GM19438 (cell line): ENCODE measurements around the gene SLC45A1.
A peak's percentile ranks its signal among the peaks of the same experiment; 100 is the strongest.
"Not testable (repeated sequence)": the region's sequence is repeated elsewhere in the genome, so short reads cannot be mapped to it uniquely, and the experiment has no call there.

Experiments
- ATAC-seq: cut with Tn5 transposase; IDR thresholded peaks from one replicate; pipeline ENCODE4 v1.9.1; 2021; ENCODE audit warnings: low read depth; ENCODE audit not compliant: unreplicated experiment

Gene SLC45A1

DNA sequence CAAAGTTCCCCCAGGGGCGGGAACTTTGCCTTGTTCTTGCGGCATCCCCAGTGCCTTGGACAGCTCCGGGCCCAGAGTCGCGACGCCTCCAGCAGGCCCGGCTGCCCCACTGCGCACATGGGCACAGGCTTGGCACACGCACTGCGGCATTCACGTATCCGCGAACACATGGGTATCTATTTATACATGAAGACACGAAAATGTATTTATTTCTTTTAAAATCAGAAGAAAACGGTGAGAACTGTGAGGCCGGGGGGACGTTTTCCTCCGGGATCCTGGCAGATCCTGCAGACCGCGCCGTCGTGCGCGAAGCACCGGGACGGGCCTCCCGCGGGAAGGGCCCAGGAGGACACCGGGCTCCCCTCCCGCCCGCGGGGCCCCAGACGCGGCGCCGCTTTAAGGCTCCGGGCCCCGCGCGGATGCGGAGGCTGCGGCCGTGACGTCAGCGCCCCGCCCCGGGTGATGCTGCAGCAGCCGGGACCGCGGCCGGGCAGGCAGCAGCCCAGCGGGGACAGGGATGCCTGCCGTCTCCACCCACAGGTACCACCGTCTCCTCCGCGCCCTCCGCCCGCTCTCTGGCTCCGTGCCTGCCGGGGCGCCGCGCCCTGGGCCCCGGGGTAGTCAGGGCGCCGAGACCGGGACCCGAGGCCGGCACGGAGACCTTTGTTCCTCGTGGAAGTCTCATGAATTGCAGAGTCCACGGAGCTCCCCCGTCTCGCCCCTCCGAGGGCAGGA is at the start of gene SLC45A1:
Gene SLC45A1, plus strand, starts transcription at position 468 of the 735 bp plus-strand sequence. CDS start 6,216 bp downstream, outside the sequence.
- no peak for ATAC-seq

GRCh38 chr1:8273036-8273435 is 44.9 kb upstream of the SLC45A1 start:
- ATAC-seq = no peak

DNA sequence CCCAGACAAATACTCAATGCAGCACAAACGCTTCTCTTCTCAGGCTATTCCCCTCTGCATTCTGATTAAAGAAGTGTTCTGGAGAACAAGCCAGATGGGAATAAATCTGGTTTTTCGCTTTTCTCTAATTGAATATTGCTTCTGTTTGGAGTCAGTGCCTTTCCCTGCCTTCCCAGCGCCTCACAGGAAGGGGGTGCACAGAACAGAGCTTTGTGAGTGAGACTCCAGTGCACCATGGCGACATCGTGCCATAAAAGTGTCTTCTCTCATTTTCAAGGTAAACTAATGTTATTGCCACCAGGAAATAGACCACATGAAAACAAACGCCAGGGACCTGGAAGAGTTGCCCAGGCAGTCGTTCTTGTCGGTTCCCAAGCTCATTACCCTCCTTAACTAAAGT is 43.6 kb upstream of the SLC45A1 start:
- ATAC-seq = no peak

DNA sequence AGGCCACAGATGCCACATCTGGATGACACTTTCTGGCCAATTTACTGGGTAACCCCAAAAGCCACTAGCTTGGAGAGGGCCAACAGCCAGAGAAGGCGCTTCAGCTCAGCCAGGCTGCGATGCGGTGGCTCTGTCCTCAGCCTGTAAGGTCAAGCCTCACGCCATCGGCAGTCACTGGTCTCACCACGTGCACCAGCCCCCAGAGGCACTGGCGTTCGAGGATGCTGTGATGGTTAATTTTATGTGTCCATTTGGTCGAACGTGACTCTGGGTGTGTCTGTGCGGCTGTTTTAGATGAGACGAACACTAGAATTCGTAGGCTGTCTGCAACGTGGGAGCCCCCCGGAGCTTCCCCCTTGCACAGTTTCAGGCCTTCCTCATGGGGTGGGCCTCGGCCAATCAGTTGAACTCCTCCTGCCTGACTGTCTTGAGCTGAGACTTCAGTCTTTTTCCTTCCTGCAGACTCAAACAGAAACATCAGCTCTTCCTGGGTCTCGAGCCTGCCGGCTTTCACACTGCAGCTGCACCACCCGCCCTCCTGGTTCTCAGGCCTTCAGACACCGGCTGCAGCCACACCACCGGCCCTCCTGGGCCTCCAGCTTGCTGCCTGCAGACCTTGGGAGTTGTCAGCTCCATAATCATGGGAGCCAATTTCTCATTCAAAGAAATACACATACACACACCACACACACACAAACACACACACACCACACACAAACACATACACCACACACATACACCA is 41.6 kb upstream of the SLC45A1 start:
- no peak for ATAC-seq

DNA sequence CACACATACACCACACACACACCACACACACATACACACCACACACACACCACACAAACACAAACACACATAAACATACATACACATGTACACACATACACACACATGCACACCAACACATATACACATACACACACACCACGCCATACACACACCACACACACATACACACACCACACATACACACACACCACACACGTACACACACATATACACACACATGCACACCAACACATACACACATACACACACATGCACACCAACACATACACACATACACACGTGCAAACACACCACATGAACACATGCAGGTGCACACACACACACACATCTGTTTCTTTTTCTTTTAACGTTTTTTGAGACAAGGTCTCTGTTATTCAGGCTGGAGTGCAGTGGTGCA is 41.0 kb upstream of the SLC45A1 start:
- no peak for ATAC-seq

GRCh38 chr1:8278677-8279076 is 39.2 kb upstream of the SLC45A1 start:
- not testable (repeated sequence) for ATAC-seq

DNA sequence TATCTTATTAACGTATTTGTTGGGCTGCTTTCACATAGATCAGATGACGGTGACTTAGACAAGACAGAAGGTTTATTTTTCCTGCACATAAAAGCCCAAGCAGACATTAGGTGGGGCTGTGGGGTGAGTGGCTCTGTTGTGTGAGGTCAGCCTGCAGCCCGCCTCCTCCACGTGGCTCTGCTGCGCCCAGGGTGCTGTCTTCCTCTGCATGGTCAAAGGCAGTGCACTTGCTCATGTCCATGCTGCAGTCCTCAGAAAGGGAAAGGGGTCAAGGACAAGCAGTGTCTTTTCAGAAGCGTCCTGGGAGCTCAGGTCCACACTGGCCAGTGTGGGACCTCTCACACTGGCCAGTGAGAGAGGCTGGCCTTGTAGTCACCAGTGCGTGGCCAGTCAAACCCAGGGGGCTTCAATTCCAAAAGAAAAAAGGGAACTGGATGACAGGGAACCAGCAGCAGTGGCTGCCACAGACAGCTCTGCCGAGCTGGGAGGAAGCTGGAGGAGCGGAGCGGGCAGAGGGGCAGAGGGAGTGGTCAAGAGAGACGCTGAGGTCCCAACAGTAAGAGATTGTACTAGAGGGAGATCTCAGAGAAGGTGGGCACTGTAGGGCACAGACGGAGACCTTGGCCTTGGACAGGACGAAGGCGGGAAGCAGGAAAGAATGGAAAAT is 35.9 kb upstream of the SLC45A1 start:
- ATAC-seq = no peak

DNA sequence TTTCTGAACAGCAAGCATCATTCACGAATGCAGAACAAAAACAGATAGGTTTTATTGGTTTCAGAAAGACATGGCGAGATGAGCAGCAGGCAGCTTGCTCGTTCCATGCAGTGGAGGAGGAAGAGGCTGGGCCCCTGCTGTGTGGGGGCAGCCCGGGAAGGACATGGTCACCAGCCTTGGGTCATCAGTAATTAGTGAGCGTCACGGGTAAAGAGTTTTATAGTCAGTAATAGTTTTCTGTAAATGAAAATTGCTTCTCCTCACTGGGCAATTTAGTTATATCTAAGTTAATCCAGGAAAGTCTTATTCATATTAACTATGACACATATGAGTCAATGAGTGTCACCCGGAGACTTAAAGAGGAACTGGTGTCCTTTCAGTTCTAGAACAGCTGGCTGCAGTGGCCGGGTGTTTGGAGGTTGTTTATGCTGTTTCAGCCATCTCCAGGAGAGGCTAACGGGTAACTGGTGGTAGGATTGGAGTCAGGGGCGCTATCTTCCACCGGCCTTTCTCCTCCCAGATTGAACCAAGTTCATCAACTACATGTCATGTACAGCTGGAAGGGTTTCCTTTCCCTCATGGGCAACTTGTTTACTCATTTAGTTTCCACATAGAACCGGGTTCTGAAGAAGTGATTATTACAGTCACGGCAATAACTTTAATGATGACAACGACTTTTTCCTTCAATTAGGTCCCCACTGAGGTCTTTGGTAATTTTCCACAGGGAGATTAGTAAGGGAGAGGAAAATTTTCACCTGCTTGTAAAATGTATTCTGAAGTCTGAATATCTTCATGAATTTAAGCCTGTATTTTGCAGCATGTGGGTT is 34.6 kb upstream of the SLC45A1 start:
- ATAC-seq = peak; percentile 81

DNA sequence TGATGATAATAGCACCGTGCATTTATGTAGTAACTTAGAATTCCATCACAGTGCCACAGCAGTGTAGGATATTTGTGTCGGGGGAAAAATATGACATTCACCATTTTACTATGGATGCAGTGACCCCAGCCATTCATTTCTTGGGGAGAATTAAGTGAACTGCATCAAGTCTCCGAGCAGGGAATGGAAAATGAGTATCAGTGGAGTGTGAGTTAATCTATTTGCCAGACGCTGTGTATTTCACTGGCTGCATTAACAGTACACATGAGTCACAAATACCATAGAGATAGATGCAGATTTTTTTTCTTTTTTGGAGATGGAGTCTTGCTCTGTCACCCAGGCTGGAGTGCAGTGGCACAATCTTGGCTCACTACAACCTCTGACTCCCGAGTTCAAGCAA is 33.8 kb upstream of the SLC45A1 start:
- no peak for ATAC-seq

DNA sequence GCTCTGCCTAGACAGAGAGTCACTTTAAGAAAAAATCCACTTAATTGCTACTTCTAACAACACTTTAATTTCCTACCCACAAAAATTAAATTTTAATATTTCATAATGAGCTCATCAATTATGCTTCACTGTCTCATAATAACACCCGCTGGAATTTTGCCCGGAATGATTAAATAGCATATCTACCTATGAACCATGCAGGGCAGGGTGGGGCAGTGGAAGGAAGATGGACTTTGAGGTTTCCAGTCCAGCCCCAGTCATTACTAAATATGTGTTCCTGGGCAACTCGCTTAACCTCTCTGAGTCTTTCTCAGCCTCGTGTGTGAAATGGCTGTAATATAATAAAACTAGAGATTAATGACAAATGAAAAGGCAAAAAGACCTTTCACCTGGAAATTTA is 32.8 kb upstream of the SLC45A1 start:
- no peak for ATAC-seq

DNA sequence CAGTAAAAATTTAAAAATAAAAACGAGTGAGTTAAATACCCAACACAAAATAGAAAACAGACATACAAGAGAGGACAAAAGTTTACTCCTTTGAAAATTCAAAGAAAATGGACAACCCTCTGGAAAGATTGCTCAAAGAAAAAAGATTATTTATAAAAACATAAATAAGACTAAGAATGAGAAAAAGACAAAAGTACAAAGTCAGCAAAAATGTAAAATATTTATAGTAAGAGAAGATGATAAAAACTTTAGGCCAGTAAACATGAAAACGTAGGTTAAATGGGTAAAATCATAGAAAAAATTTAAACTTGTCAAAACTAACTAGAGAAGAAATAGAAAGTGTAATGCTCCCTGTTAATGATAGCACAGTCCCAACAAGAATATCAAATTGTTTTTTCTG is 31.9 kb upstream of the SLC45A1 start:
- no peak for ATAC-seq

- no peak for ATAC-seq
These were observed 24.8 kb upstream of the SLC45A1 start for GRCh38 chr1:8293118-8293517.

GRCh38 chr1:8293641-8294169 is 24.2 kb upstream of the SLC45A1 start:
- ATAC-seq = no peak

- no peak for ATAC-seq
These were observed 23.7 kb upstream of the SLC45A1 start for GRCh38 chr1:8294170-8294697.

DNA sequence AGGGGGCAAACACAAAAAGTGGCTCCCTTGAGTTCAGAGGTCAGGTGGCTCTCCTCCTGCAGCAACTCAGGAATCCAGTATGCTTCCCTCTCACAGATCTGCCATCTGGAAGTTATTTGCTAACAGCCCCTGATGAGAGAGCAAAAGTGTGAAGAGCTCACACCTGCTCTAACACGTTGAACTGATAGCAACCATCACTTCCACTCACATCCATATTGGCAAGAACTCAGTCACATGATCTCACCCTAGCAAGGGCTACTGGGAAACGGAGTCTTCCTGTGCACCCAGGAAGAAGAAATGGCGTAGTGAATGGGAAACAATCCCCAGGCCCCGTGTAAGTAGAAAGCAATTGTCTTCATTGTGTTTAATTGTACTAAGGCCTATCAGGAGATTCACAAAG is 20.7 kb upstream of the SLC45A1 start:
- no peak for ATAC-seq

GRCh38 chr1:8299963-8300362 is 18.0 kb upstream of the SLC45A1 start:
- no peak for ATAC-seq

GRCh38 chr1:8302081-8302956 is 15.6 kb upstream of the SLC45A1 start:
- no peak for ATAC-seq

DNA sequence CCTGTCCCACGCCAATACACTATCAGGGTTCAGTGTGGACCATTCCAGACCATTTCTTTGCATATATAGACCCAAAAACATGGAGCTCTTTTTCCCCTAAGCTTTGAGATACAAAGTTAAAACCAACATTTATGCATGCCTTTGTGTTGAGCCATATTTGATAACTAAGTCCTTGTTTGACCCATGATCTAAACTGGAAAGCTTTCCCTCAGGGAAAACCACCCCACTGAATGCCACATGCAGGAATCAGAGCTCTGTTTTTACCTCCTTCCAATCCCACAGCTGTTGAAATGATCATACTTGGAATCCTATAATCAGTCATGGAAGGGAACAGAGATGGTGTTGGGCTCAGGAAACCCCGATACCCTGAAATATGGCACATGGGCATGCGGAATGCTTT is 14.8 kb upstream of the SLC45A1 start:
- ATAC-seq = no peak

GRCh38 chr1:8303876-8304275 is 14.0 kb upstream of the SLC45A1 start:
- ATAC-seq = no peak
